ENCODE data around the gene EIF5B.

The EIF5B gene

DNA sequence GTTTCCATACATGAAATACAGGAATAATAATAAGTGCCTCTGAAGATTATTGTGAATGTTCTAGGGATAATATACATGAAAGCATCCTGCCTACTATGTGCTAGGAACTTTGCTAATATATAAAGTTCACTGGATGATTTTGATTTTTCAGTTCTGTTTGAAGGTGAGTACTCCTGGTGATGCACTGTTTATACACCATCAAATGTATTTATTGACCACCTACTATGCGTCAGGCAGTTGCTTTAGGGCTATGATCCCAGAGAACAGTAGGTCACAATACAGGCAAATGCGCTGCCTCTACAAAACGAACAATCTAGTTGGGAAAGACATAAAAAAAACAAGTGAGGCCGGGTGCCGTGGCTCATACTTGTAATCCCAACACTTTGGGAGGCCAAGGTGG lies 11.8 kb upstream of the EIF5B start:
- Histone ChIP-seq H3K27me3 (replicated peaks) (no peaks in the 10 kb centered on the region), H3K4me3 (ENCODE audit: low read depth, low read length) (no peak overlapping the region), H3K36me3 (replicated peaks) (peaks cover 72% of the 10 kb centered on the region), H3K27ac (no peak overlapping the region)
- in situ Hi-C loops (cut with HindIII; ENCODE audit: low pct_ligation_motif_present, low sequenced_read_pairs) = no loop called here
- TF ChIP-seq, protein P1, sequence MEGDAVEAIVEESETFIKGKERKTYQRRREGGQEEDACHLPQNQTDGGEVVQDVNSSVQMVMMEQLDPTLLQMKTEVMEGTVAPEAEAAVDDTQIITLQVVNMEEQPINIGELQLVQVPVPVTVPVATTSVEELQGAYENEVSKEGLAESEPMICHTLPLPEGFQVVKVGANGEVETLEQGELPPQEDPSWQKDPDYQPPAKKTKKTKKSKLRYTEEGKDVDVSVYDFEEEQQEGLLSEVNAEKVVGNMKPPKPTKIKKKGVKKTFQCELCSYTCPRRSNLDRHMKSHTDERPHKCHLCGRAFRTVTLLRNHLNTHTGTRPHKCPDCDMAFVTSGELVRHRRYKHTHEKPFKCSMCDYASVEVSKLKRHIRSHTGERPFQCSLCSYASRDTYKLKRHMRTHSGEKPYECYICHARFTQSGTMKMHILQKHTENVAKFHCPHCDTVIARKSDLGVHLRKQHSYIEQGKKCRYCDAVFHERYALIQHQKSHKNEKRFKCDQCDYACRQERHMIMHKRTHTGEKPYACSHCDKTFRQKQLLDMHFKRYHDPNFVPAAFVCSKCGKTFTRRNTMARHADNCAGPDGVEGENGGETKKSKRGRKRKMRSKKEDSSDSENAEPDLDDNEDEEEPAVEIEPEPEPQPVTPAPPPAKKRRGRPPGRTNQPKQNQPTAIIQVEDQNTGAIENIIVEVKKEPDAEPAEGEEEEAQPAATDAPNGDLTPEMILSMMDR (IDR thresholded peaks at IDR 0.05; ENCODE audit: low read depth, low read length, missing control alignments) = no peak
- no peak for DNase-seq

DNA sequence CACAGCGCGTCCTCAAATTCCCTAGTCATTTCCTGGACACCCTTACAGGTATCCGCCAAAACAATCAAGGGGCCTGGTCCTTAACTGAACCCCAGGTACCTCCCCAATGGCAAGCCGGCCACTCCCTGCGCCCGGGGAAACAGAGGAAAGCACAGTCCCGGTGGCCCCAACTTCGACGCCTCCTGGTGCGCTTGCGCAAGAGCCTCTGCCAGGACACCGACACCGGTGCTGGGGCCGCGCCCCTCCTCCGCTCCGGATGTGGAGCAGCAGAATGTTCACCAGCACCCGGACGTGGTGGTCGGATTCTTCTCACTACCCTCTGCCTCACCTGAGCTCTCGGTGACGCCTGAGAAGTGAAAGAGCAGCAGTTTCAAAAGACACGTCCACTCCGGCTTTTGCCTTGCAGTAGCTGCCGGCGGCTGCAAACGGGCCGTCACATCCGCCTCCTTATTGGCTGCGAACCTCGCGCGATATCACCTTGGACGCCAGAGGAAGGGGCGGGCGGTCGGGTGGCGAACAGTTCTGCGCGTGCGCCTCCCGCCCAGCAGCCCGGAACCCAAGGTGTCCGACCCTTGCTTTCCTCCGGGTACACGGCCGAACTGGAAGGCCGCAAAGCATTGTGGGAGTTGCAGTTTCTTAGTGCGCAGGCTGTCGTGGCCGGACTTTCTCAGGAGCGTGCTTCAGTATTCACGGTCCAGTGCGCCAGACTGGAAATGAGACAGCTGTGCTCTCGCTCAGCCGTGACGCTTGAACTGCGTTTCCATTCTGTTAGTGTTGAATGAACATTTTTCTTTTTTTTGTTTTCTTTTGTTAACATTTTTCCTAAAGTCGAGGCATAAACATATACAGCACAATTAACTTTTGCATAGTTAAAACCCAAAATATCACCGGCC lies 1.0 kb upstream of the EIF5B start, which contains the start of gene TXNDC9:
TXNDC9 (minus strand) TSS at position 423 of the 893 bp plus-strand sequence. CDS start 3,123 bp downstream, outside the sequence.
- Histone ChIP-seq H3K4me3 (ENCODE audit: low read depth, low read length) (peak within 1 kb of the TSS; percentile 99), H3K36me3 (replicated peaks) (peaks cover 15% of the 10 kb centered on the region), H3K27ac (peak within 1 kb of the TSS; percentile 85), H3K27me3 (replicated peaks) (no peaks in the 10 kb centered on the region)
- TF ChIP-seq, protein P1 (IDR thresholded peaks at IDR 0.05; ENCODE audit: low read depth, low read length, missing control alignments) = no peak
- in situ Hi-C loops (cut with HindIII; ENCODE audit: low pct_ligation_motif_present, low sequenced_read_pairs) = no loop called here
- DNase-seq = peak; percentile 100

DNA sequence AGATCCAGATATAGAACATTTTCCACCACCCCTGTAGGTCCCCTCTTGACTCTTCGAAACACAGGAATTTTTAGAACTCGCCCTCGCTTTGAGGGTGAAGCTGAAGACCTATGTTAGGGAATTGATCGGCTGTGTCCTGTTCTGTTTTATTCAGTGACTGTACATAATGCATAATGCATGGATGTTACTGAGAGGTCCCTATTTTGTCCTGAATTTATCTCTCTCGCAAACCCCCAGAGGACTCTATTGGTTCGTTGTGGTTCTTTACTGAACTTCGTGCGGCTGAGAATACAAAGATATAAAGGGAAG lies 431 bp upstream of the EIF5B start:
- H3K36me3 ChIP-seq (replicated peaks) = peaks cover 12% of the 10 kb centered on the region
- DNase-seq = no peak
- in situ Hi-C loops (cut with HindIII; ENCODE audit: low pct_ligation_motif_present, low sequenced_read_pairs) = no loop called here
- peak overlapping the region; percentile 75 for H3K27ac ChIP-seq
- no peaks in the 10 kb centered on the region for H3K27me3 ChIP-seq (replicated peaks)
- TF ChIP-seq, protein P1 (IDR thresholded peaks at IDR 0.05; ENCODE audit: low read depth, low read length, missing control alignments) = no peak
- H3K4me3 ChIP-seq (ENCODE audit: low read depth, low read length) = peak overlapping the region; percentile 89

DNA sequence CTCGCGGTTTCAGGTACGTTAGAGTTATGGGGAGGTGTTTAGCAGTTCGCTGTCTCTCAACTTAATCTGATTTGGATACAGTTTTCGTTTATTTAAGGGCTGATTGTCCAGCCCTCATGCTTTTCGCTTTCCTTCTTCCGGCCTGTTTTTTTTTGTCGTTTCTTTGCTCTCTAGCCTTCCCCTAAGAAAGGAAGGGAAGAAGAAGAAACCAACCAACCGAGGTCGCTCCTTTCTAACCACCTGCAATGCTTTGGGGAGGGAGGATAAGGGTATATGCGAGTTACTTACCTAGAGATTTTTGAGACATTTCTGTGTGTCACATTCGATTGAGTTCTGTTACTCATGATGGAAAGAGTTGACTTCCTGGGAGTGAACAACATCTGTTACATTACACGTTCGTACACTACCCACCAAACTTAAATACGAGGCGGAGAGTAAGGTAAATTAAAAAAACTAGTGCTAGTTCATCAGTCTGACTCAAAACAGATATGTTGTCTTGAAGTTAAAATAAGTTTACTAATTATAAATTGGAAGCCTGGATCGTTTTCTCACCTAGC lies 918 bp downstream of the EIF5B start:
- DNase-seq = no peak
- in situ Hi-C loops (cut with HindIII; ENCODE audit: low pct_ligation_motif_present, low sequenced_read_pairs) = no loop called here
- H3K27ac ChIP-seq = peak overlapping the region; percentile 75

DNA sequence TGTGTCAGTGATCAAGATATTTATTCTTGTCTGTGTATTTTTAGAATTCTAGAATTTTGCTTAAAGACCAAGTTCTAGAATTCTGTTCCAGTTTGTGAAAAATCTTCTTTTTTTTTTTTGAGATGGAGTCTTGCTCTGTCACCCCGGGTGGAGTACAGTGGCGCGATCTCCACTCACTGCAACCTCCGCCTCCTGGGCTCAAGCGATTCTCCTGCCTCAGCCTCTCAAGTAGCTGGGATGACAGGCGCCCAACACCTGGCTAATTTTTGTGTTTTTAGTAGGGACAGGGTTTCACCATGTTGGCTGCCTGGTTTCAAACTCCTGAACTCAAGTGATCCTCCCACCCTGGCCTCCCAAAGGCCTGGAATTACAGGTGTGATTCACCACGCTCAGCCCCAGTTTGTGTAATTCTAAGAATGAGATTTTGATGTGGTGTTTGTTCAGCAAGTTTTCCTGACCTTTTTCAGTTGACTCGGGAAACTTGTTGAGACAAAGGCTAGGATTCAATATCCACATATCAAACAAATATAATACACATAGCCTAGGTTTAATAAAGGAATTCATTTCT lies 3.6 kb downstream of the EIF5B start:
- Histone ChIP-seq H3K4me3 (ENCODE audit: low read depth, low read length) (no peak overlapping the region), H3K27ac (no peak overlapping the region), H3K27me3 (replicated peaks) (no peaks in the 10 kb centered on the region), H3K36me3 (replicated peaks) (no peaks in the 10 kb centered on the region)
- TF ChIP-seq, protein P1 (IDR thresholded peaks at IDR 0.05; ENCODE audit: low read depth, low read length, missing control alignments) = no peak
- DNase-seq = no peak
- in situ Hi-C loops (cut with HindIII; ENCODE audit: low pct_ligation_motif_present, low sequenced_read_pairs) = no loop called here

More for the DNA sequence above, 918 bp downstream of the EIF5B start:
- TF ChIP-seq, protein P1 (IDR thresholded peaks at IDR 0.05; ENCODE audit: low read depth, low read length, missing control alignments) = no peak
- H3K27me3 ChIP-seq (replicated peaks) = no peaks in the 10 kb centered on the region
- H3K4me3 ChIP-seq (ENCODE audit: low read depth, low read length) = peak overlapping the region; percentile 89
- H3K36me3 ChIP-seq (replicated peaks) = no peaks in the 10 kb centered on the region

Data from brain microvascular endothelial cell (primary cell).